ENCODE data around the gene NUDT8.

DNA sequence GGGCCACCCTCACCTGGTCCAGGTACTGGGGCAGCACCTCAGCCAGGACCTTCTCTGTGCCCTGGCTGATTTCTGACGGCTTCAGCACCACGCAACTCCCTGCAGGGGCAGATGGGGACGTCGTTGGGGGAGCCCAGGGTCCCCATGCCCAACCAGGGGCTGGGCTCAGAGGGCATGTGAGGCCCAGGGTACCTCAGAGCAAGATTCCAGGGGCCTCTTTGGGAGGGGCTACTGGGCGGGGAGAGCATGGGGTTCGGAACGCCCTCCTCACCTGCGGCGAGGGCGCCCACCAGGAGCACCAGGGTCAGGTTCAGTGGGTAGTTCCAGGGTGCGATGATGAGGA, 36.5 kb upstream of the NUDT8 start:
- TF ChIP-seq, protein P1, sequence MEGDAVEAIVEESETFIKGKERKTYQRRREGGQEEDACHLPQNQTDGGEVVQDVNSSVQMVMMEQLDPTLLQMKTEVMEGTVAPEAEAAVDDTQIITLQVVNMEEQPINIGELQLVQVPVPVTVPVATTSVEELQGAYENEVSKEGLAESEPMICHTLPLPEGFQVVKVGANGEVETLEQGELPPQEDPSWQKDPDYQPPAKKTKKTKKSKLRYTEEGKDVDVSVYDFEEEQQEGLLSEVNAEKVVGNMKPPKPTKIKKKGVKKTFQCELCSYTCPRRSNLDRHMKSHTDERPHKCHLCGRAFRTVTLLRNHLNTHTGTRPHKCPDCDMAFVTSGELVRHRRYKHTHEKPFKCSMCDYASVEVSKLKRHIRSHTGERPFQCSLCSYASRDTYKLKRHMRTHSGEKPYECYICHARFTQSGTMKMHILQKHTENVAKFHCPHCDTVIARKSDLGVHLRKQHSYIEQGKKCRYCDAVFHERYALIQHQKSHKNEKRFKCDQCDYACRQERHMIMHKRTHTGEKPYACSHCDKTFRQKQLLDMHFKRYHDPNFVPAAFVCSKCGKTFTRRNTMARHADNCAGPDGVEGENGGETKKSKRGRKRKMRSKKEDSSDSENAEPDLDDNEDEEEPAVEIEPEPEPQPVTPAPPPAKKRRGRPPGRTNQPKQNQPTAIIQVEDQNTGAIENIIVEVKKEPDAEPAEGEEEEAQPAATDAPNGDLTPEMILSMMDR (IDR thresholded peaks at IDR 0.05): no peak
- no peak for TF ChIP-seq POLR2A (IDR thresholded peaks at IDR 0.05)
